Adrenal gland (tissue), 12 donors: ENCODE data around the gene ZNF487. TPM values are rescaled to one million over a fixed set of nuclear protein-coding genes. Genes with fewer than 3 reads are reported as not detected.
"Not testable (repeated sequence)": the region's sequence is repeated elsewhere in the genome, so short reads cannot be mapped to it uniquely, and the experiment has no call there.

ENCODE experiments used
- DNase-seq, 7 donors: peaks; one replicate each; pipeline ENCODE4 v3.0.0-alpha.2; 2019 to 2020
- H3K27ac ChIP-seq, 5 donors: fragments of 200-600 bp; sonication (generic) in 4 of 5; 1 replicate in 3 of 5; 2 replicates in 2 of 5; pipeline versions ENCODE4 v1.5.1 to v1.8.0; 2016 to 2020; ENCODE audit warnings: mild to moderate bottlenecking in 1 of 5
- H3K27me3 ChIP-seq: fragments of 200-600 bp; 2 replicates; pipeline ENCODE4 v1.8.0; 2021
- H3K36me3 ChIP-seq, 2 donors: fragments of 200-600 bp; replicated peaks in 1 of 2; 1 replicate in 1 of 2; 2 replicates in 1 of 2; pipeline versions ENCODE4 v1.5.1 to v1.8.0; 2018 to 2022
- H3K4me1 ChIP-seq, 2 donors: fragments of 200-600 bp; replicated peaks in 1 of 2; 1 replicate in 1 of 2; 2 replicates in 1 of 2; pipeline versions ENCODE4 v1.5.1 to v1.8.0; 2018 to 2021
- H3K4me3 ChIP-seq, 4 donors: fragments of 200-600 bp; sonication (generic) in 3 of 4; one replicate each; pipeline ENCODE4 v1.5.1; 2016 to 2018
- H3K9me3 ChIP-seq, 3 donors: fragments of 200-600 bp; sonication (generic) in 1 of 3; replicated peaks in 1 of 3; 1 replicate in 2 of 3; 2 replicates in 1 of 3; pipeline versions ENCODE4 v1.5.1 to v1.8.0; 2016 to 2021
- POLR2A ChIP-seq, 2 donors: fragments of 450-650 bp; IDR thresholded peaks; one replicate each; pipeline ENCODE4 v1.6.1; 2017; ENCODE audit warnings: antibody characterized with exemption in 2 of 2, mild to moderate bottlenecking in 2 of 2, moderate library complexity in 1 of 2
- WGBS, 4 donors: extraction: QIAGEN DNeasy Blood & Tissue Kit in 2 of 4; methylation state at CpG; one replicate each; pipeline versions ENCODE4 v1.1.5 to v1.1.7; 2013 to 2017; 5-methylcytosine and 5-hydroxymethylcytosine counted together
- intact Hi-C, 2 donors: fragments of 100-400 bp; cut with DNase I; formaldehyde crosslinking; loops; one replicate each; pipeline versions ENCODE4 v1.14.1 to v1.15.0; 2022 to 2023
- polyA plus RNA-seq, 3 donors: library from polyadenylated mRNA; stranded (reverse); fragments of 200-250 nt in 2 of 3; fragments of 350-450 nt in 1 of 3; fragmentation: Illumina TruSeq in 1 of 3; extraction: RNeasy Lipid Tissue Mini Kit (QIAGEN cat#74804) in 1 of 3; gene quantifications; one replicate each; pipeline ENCODE4 v1.2.3, GENCODE V29; 2013 to 2014
- total RNA-seq, 9 donors: library from RNA; depleted of rRNA in 4 of 9; stranded (reverse); fragments of >200 nt in 4 of 9; fragments of 120-200 nt in 1 of 9; fragmentation: NEBNext Ultra II Directional in 1 of 9; extraction: Animal tissue kit (Norgen Biotek cat#: 25700) in 1 of 9; gene quantifications; one replicate each; pipeline versions ENCODE4 v1.1.0 to v1.2.4, GENCODE V29; 2013 to 2023
- TF ChIP-seq, protein P1 (sequence below), 6 experiments: fragments of 450-650 bp in 4 of 6; fragments of 200-600 bp in 2 of 6; sonication (generic) in 1 of 6; IDR thresholded peaks; 1 replicate in 5 of 6; 2 replicates in 1 of 6; pipeline versions ENCODE4 v1.5.1 to v1.8.0; 2016 to 2021; ENCODE audit warnings: antibody characterized with exemption in 6 of 6, mild to moderate bottlenecking in 2 of 6, moderate library complexity in 1 of 6
- donor health status: healthy with polysubstance abuse.
- donor health status: Bipolar disorder and iron deficiency.
- donor health status: DM: yes; HTN: yes; CAD: no.
- donor health status: DM: no; HTN: no; CAD: no.
- donor health status: DM: no; HTN: no; CAD: no.
- donor health status: DM: yes; HTN: yes; CAD: no.

Gene ZNF487
- total and polyA plus RNA-seq, 12 donors: 2.1 to 10.1 (median 5.7) TPM

DNA sequence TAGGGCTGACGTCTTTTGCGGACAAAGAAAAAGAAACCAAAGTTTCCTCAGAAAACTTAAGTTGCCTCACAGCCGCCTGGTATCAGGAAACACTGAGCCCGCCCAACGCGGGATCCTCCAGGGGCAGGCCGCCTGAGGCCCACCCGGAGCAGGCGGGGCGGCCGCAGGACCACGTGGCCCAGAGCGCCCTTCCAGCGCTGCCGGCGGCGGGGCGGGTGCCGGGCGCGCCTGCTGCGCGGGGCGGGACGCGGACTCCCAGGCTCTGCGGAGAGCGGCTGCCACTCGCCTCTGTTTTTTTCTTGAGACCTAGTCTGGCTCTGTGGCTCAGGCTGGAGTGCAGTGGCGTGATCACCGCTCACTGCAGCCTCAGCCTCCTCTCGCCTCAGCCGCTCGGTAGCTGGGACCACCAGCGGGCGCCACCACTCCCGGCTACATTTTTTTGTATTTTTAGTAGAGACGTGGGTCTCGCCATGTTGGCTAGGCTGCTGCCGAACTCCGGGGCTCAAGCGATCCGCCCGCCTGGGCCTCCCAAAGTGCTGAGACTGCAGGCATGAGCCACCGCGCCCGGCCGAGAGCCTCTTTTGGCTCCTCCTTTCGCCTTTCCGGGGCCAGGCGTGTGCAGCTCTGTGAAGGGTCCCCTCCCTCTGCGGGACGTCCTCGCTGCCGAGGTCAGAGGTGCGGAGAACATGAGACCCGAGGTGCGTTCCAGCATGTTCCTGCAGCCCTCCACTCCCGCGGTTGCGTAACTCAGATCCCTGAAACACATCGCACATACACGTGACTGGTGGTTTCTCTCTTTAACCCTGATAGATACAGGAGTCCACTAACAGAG lies 16.3 kb upstream of the ZNF487 start:
- Histone ChIP-seq H3K36me3 (no peaks in the 10 kb centered on the region), H3K9me3 (no peaks in the 10 kb centered on the region), H3K27ac (peak overlapping the region; percentile 94 to 99 (median 98)), H3K4me3 (peak overlapping the region; percentile 6 to 84 (median 27)), H3K27me3 (no peaks in the 10 kb centered on the region), H3K4me1 (peaks cover 5 to 8% of the 10 kb centered on the region in 2 donors)
- TF ChIP-seq, protein P1, sequence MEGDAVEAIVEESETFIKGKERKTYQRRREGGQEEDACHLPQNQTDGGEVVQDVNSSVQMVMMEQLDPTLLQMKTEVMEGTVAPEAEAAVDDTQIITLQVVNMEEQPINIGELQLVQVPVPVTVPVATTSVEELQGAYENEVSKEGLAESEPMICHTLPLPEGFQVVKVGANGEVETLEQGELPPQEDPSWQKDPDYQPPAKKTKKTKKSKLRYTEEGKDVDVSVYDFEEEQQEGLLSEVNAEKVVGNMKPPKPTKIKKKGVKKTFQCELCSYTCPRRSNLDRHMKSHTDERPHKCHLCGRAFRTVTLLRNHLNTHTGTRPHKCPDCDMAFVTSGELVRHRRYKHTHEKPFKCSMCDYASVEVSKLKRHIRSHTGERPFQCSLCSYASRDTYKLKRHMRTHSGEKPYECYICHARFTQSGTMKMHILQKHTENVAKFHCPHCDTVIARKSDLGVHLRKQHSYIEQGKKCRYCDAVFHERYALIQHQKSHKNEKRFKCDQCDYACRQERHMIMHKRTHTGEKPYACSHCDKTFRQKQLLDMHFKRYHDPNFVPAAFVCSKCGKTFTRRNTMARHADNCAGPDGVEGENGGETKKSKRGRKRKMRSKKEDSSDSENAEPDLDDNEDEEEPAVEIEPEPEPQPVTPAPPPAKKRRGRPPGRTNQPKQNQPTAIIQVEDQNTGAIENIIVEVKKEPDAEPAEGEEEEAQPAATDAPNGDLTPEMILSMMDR (IDR thresholded peaks at IDR 0.05): peak in 1 of 6 experiments; percentile 9
- peak; percentile 80 to 89 for TF ChIP-seq POLR2A (IDR thresholded peaks at IDR 0.05)
- peak; percentile 83 to 95 (median 91) for DNase-seq
- intact Hi-C loops: no loop called here
- 0 to 1% (median 0%) methylated on average over 11 to 63 of the region's 63 CpGs for WGBS, 4 donors

DNA sequence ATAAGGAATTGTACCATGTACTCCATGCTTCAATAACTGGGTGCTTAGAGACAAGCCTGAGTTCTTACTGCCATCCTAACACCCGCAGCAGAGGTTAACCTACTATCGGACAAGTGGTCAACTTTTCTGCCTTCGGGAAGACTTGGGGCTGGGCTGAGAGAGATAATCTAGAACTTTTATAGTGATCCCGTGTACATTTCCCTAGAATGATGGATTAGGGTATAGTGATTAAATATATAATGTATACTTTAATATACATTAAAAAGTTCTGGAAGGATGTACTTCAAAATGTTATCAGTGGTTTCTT lies 15.8 kb upstream of the ZNF487 start:
- Histone ChIP-seq H3K4me3 (peak overlapping the region in 3 of 4 donors; percentile 6 to 84 (median 26)), H3K9me3 (no peaks in the 10 kb centered on the region), H3K36me3 (no peaks in the 10 kb centered on the region), H3K27ac (peak overlapping the region; percentile 94 to 99 (median 98)), H3K27me3 (no peaks in the 10 kb centered on the region), H3K4me1 (peaks cover 5 to 8% of the 10 kb centered on the region in 2 donors)
- intact Hi-C loops: no loop called here
- TF ChIP-seq POLR2A (IDR thresholded peaks at IDR 0.05): no peak
- TF ChIP-seq, protein P1 (IDR thresholded peaks at IDR 0.05): no peak
- no peak for DNase-seq
- WGBS, 4 donors: 19 to 42% (median 22%) methylated on average over 4 of the region's 4 CpGs

DNA sequence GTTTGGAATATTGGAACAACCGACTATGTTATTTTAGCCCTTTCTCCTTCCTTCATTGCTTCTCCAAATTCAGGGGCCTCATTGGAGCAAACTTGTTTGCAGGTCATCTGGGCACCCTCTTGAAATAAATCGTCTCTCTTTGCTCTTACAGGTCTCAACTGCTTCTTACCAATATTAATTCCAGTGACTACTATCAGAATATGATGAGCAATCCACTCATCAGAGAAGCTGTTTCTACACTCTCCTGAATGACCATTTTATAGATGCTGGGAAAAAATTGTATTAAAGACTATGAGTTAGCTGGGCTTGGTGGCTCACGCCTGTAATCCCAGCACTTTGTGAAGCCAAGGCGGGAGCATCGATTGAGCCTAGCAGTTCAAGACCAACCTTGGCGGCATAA lies 15.4 kb upstream of the ZNF487 start:
- DNase-seq: no peak
- 80 to 84% (median 83%) methylated on average over 6 of the region's 6 CpGs for WGBS, 4 donors
- intact Hi-C loops: no loop called here
- Histone ChIP-seq H3K27me3 (no peaks in the 10 kb centered on the region), H3K4me3 (peak overlapping the region in 1 of 4 donors; percentile 84), H3K36me3 (no peaks in the 10 kb centered on the region), H3K27ac (peak overlapping the region in 4 of 5 donors; percentile 94 to 99 (median 98)), H3K9me3 (no peaks in the 10 kb centered on the region), H3K4me1 (peaks cover 5 to 8% of the 10 kb centered on the region in 2 donors)
- TF ChIP-seq, protein P1 (IDR thresholded peaks at IDR 0.05): no peak
- no peak for TF ChIP-seq POLR2A (IDR thresholded peaks at IDR 0.05)

DNA sequence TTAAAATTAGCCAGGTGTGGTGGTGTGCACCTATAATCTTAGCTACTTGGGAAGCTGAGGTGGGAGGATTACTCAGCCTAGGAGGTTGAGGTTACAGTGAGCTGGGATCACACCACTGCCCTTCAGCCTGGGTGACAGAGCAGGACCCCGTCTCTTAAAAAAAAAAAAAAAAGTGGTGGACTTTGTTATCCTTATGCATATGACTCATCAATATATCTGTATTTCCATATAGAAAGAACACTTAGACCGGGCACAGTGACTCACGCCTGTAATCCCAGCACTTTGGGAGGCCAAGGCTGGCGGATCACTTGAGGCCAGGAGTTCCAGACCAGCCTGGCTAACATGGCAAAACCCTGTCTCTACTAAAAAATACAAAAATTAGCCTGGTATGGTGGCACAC lies 15.0 kb upstream of the ZNF487 start:
- H3K27me3 ChIP-seq, H3K4me3 ChIP-seq, H3K36me3 ChIP-seq, H3K4me1 ChIP-seq, DNase-seq, H3K9me3 ChIP-seq, intact Hi-C loops: not testable (repeated sequence)
- peak overlapping the region in 3 of 5 donors; percentile 94 to 99 (median 99) for H3K27ac ChIP-seq
- 70 to 89% (median 88%) methylated on average over 3 to 4 of the region's 4 CpGs for WGBS, 4 donors

DNA sequence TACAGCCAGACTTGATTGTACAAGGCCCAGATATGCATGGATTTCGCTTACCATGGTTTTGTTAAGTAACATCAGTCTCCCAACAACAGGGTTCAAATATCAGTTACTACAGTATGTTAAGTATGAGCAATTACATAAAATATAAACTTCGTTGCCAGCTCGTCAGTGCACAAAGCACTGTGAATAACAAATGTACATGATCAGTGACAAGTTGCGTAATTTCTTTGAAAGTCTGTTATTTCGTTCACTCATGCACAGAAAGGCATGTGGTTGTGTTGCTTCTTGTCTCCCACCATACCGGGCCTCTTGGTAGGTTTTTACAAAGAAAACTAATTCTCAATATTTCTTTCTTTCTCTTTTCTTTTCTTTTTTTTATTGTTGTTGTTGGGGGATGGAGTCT lies 12.5 kb upstream of the ZNF487 start:
- no peak overlapping the region for H3K27ac ChIP-seq
- TF ChIP-seq, protein P1 (IDR thresholded peaks at IDR 0.05): no peak
- no peak for TF ChIP-seq POLR2A (IDR thresholded peaks at IDR 0.05)
- no peaks in the 10 kb centered on the region for H3K9me3 ChIP-seq
- H3K4me1 ChIP-seq: peaks cover 5 to 8% of the 10 kb centered on the region in 2 donors
- intact Hi-C loops: no loop called here
- H3K4me3 ChIP-seq: no peak overlapping the region
- no peaks in the 10 kb centered on the region for H3K36me3 ChIP-seq
- no peak for DNase-seq
- 85 to 92% (median 87%) methylated on average over 6 of the region's 6 CpGs for WGBS, 4 donors
- no peaks in the 10 kb centered on the region for H3K27me3 ChIP-seq

DNA sequence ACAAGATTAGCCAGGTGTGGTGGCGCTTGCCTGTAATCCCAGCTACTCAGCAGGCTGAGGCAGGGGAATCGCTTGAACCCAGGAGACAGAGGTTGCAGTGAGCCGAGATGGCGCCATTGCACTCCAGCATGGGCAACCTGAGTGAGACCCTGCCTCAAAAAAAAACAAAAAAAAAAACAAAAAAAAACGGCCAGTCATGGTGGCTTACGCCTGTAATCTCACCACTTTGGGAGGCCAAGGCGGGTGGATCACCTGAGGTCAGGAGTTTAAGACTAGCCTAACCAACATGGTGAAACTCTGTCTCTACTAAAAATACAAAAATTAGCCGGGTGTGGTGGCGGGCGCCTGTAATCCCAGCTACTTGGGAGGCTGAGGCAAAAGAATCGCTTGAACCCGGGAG lies 10.4 kb upstream of the ZNF487 start:
- H3K36me3 ChIP-seq, H3K4me3 ChIP-seq, intact Hi-C loops, H3K9me3 ChIP-seq, H3K27me3 ChIP-seq, DNase-seq, H3K4me1 ChIP-seq, H3K27ac ChIP-seq: not testable (repeated sequence)
- WGBS, 4 donors: 92 to 95% (median 94%) methylated on average over 12 of the region's 12 CpGs
